Sciatic nerve (tissue), 2 donors: ENCODE measurements around the gene CDC42EP5. TPM values are rescaled to one million over a fixed set of nuclear protein-coding genes. Genes with fewer than 3 reads are reported as not detected.
A peak's percentile ranks its signal among the peaks of the same experiment; 100 is the strongest.

ENCODE experiments used
- ATAC-seq: fragments of 200-7000 bp; cut with Tn5 transposase; one replicate; pipeline ENCODE4 v1.9.1; 2020; ENCODE audit warnings: mild to moderate bottlenecking, moderate library complexity
- DNase-seq: peaks from one replicate; pipeline ENCODE4 v3.0.0-alpha.2; 2020; ENCODE audit warnings: low spot score
- intact Hi-C: fragments of 100-400 bp; cut with DNase I; formaldehyde crosslinking; loops from one replicate; pipeline ENCODE4 v1.14.2; 2022
- total RNA-seq: library from RNA; stranded (reverse); fragmentation: NEBNext Ultra II Directional; extraction: Animal tissue kit (Norgen Biotek cat#: 25700); gene quantifications from one replicate; pipeline ENCODE4 v1.2.1, GENCODE V29; 2021
- donor health status: DM: no; HTN: no; CAD: no.
- donor health status: DM: no; HTN: no; CAD: no.

Gene CDC42EP5
- total RNA-seq, 1 donor from 2014 or later = 52.8 TPM

DNA sequence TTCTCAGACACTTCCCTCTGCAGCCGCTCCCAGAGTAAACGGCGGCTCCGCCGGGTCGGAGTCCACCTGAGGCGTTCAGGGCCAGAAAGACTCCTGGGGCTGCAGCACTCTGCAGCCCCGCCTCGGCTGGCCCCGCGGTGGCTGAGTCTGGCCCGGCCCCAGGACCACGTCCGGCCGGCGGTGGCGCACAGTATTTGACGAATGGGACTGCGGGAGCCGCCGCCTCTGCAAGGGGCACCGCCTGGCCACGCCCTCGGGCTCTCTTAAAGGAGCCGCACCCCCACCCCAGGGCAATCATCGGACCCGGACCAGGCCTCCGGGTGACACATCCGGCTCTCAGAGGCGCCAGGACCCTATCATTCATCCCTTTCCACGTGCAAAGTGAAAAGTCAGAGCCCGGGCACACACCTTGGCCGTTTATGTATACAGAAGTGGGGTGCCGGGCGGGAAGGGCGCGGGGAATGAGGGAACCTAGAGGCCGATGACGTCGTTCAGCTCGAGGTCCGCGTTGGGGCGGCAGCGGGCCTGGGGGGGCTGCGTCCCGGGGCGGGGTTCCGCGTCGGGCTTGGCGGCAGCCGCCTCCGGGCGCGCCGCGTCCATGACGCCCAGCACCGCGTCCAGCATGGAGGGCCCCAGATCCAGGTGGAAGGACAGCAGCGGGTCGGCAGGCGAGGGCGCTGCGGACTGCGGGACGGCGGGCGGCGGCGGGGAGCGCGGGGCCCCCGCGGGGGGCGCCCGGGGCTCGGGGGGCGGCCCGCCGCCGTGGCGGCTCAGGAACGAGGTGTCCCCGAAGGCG lies 8.3 kb downstream of the CDC42EP5 start:
- intact Hi-C loops = loop anchor here (5.0 kb wide), 1 partner anchor 437 kb away; no protein-coding TSS in a partner anchor
- DNase-seq (peak; percentile 93), ATAC-seq (peak; percentile 82)

DNA sequence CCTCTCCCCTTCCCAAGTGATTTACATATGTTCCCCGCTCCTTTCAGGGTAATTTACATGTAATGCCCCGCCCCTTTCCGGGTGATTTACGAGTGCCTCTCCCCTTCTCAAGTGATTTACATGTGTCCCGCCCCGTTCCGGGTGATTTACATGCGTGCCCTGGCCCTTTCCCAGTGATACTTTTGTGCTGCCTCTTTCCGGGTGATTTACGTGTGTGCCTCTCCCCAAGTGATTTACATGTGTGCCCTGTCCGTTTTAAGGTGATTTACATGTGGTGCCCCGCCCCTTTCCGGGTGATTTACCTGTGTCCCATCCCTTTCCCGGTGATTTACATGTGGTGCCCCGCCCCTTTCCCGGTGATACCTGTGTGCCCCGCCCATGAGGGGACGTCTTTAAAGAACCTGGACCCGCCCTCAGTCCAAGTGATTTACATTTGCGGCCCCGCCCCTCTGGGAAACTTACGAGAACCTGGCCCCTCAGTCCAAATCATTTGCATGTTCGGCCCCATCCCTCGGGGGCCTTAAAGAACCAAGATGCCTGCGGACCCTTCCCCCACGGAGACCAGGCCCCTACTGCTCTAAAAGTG lies 9.0 kb downstream of the CDC42EP5 start:
- DNase-seq = peak; percentile 91
- intact Hi-C loops = loop anchor here (5.0 kb wide), 1 partner anchor 438 kb away; no protein-coding TSS in a partner anchor

DNA sequence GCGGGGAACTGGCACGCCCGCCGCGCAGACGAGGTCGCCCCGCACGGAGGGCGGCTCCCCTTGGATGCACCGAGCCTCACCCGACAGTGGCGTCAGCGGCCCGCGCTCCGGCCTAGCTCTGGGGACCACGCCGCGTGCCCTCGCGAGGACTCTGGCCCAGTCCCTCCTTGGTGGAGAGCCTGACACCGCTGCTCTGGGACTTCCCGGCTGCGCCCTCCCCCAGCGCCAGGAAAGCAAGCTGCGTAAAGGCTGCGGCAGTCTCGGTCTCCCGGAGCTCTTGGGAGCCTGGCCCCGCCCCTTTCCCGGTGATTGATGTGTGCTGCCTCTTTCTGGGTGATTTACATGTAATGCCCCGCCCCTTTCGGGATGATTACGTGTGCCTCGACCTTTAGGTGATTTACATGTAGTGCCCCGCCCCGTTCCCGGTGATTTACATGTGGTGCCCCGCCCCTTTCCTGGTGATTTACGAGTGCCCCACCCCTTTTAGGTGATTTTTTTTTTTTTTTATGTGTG lies 9.5 kb downstream of the CDC42EP5 start, which contains the start of gene LENG9:
LENG9 (minus strand) TSS at position 248 of the 513 bp plus-strand sequence. CDS start 252 bp downstream, outside the sequence.
- DNase-seq (peak; percentile 99), ATAC-seq (peak; percentile 91)
- intact Hi-C loops = loop anchor here (5.0 kb wide), 1 partner anchor 439 kb away; no protein-coding TSS in a partner anchor

More for the DNA sequence above, 9.0 kb downstream of the CDC42EP5 start:
- ATAC-seq = peak; percentile 70

DNA sequence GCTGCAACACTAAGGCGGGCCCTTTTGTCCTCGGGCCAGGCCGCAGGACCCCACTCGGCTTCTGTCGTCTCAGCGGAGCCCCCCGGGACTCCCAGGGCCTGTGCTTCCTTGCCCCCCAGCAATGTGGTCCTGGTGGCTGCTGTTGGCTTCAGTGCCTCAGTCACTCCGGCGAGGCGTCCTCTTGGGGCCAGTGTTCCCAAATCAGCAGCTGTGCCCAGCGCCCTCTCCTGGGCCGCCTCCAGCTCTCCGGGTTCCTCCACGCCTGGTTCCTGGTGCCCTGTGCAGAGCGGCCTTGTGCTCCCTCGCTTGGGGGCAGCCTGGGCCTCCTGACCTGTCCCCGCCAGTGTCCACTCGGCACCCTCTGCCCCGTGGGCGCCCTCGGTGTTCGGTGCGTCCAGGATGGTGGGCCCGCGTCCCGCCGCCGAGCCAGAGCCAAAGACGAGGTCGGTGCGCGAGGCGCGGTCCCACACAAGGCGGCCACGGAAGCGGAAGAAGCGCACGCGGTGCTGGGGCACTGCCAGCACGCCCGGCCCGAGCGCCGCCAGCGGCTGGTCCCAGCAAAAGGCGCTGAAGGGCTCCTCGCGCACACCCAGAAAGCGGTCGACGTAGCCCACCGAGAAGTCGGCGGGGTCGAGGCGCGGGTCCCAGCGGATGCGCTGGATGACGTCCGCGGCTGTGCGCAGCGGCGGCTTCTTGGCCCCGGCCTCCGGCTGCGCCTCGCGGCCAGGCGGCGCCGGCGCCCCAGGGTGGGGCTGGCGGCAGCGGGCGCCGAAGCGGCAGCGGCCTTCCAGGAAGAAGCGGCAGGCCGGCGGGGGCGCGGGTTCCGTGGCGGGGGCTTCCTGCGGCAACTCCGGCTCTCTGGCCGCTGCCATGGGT lies 10.2 kb downstream of the CDC42EP5 start:
- intact Hi-C loops = loop anchor here (5.0 kb wide), 1 partner anchor 439 kb away; no protein-coding TSS in a partner anchor
- ATAC-seq (peak; percentile 29), DNase-seq (peak; percentile 86)

DNA sequence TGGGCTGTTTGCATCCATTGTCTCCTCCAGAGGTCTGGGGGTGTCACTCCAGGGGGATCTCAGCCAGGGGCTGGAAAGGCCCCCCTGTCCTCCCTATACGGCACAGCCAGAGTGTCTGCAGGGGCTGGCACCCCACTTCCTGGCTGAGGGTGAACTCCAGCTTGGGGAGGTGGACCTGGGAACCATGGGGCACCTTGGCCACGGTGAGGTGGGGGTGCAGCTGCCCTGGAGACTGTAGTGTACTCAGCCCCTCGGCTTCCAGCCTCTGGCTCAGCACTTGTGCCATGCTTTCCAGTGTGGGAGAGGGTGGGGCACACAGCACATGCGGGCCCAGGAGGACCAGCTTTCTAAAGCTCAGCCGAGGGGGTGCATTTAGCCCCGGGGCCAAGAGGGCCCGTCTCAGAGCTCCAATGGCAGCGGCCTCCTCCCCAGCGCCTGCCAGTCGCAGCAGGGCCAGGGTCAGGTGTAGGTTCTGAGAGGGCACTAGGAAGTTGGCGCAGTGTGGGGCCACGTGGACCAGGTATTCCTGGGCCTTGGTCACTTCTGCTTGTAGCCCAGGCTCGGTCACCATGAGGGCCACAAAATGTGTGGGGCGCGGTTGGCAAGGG lies 10.9 kb downstream of the CDC42EP5 start:
- ATAC-seq (no peak), DNase-seq (peak; percentile 65)
- intact Hi-C loops = loop anchor here (5.0 kb wide), 1 partner anchor 440 kb away; no protein-coding TSS in a partner anchor

DNA sequence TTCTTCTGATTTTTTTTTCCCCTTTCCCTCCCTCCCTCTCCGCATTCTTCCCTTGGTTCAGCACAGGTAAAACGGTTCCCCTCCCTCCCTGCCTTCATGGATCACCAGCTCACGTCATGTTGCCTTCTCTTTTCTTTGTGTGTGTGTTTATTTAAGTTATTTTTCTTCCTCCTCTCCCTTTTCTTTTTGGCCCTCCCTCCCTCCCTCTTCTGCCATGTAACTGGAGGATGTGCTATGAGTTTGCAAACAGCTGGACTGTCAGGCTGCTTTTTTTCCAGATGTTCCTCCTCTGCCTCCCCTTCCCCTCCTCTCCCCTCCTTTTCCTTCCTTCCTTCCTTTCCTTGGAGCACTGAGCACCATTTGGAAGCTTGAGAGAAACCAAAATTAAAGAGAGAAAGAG lies 11.5 kb downstream of the CDC42EP5 start:
- intact Hi-C loops = loop anchor here (5.0 kb wide), 1 partner anchor 441 kb away; no protein-coding TSS in a partner anchor
- ATAC-seq = no peak

DNA sequence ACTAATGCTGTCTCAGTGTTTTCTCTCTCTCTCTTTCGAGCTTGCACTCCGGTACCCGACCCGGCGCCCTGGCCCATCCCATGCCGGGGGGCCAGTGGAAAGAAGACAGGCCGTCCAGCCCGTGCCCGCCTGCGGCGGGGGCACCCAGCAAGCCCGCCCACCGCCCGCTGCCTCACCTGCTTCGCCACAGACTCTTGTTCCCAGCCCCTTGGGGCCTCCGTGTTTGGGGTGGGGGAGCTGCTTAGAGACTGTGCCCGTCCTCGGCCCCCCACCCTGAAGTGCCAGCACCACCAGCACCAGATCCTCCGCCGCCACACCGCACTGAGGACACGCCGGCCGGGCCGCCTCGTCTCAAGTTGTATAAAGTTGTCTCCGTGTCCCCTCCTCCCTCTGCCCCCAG lies 11.9 kb downstream of the CDC42EP5 start:
- intact Hi-C loops = loop anchor here (5.0 kb wide), 1 partner anchor 441 kb away; no protein-coding TSS in a partner anchor
- no peak for ATAC-seq

More for the DNA sequence above, 11.5 kb downstream of the CDC42EP5 start:
- DNase-seq = no peak

DNA sequence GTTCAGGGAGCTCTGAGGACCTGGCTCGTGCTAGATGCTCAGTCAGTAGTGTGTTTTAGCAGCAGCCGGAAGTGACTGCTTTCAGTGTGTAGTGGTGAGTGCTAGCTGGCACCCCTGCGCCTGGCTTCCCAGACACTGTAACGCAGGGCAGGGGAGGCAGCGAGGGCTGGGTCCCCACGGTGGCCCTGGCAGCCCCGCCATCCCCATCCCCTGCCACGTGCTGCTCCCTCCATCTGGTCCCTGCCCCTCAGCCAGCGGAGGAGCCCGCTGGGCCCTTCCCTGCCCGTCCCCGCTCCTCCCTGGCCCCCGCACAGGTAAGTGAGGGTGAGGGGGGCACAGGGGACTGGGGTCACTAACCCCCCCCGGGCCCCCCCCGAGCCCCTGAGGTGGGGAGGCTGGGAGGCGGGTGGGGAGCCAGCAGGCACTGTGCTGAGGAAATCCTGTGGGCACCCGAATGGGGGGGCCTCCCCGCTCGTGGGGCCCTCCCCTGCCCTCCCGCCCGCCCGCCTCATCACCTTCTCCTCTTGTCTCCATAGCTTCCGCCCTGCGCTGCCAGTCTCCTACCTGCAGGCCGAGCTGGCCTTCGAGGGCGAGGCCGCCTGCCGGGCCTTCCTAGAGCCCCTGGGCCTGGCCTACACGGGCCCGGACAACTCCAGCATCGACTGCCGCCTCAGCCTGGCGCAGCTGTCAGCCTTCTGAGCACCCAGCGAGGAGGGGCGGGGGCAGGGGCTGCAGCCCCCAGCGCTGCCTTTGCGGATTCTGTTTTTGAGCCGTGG lies 12.7 kb downstream of the CDC42EP5 start:
- intact Hi-C loops = loop anchor here (5.0 kb wide), 1 partner anchor 442 kb away; no protein-coding TSS in a partner anchor
- no peak for DNase-seq
- no peak for ATAC-seq

More for the DNA sequence above, 11.9 kb downstream of the CDC42EP5 start:
- DNase-seq = no peak

DNA sequence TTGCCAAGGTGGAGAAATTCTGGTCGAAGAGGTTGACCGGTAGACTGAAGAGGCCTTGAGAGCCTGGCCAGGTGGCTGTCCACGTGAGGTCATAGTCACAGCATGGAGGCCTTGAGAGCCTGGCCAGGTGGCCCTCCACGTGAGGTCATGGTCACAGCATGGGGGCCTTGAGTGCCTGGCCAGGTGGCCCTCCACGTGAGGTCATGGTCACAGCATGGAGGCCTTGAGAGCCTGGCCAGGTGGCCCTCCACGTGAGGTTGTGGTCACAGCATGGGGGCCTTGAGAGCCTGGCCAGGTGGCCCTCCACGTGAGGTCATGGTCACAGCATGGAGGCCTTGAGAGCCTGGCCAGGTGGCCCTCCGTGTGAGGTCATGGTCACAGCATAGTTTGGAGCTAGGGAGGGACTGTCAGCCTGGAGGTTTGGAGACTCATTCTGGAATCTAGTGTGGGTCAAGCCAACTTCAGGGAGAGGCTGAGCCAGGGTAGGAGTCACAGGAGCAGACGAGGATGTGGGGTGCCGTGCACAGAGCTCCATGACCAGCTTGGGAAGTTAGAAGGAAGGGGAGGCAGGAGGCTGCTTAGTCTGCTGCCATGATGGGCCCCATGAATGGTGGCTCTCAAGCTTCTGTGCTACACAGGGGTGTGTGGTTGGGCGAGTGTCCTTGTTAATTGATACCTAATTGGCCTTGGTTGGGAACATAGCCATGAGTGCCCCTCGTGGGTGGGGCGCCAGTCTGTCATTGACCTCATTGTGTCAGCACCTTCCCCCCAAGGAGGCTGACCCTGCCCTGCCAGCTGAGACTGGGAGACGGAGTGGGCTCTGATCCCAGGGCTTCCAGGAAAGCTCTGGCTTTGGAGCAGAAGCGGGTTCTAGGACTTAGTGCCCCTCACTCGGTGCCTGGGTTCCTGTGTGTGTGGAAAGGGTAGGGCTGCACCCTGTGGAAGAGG lies 13.5 kb downstream of the CDC42EP5 start:
- ATAC-seq = no peak
- intact Hi-C loops = loop anchor here (5.0 kb wide), 1 partner anchor 443 kb away; no protein-coding TSS in a partner anchor
- DNase-seq = no peak

DNA sequence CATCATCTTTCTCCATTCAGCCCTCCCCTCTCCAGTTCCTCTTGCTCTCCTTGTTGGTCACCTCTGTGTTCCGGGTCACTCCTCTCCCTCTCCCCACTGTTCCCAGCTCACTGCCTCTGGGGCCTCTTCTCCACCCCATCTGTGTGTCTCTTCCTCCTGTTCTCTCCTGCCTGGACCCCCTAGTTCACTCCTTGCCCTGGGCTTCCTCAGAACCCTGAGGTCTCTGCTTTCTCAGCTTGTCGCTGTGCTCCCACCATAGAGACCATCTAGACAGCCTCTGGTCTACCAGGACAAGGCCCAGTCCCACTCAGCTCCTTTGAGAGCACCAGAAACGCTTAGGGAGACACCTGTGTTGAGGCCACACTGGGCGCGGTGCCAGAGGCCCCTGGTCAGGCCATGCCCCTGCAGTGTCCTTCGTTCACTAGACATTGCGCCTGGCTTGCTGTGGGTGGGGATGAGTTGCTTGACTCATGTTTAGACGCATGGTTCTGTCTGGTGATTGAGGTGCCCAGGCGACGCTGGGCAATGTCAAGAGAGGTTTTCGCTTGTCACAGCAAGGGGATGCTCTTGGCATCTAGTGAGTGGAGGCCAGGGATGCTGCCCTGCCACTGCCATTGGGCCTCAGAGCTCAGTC lies 14.3 kb downstream of the CDC42EP5 start:
- ATAC-seq (no peak), DNase-seq (peak; percentile 60)
- intact Hi-C loops = no loop called here

DNA sequence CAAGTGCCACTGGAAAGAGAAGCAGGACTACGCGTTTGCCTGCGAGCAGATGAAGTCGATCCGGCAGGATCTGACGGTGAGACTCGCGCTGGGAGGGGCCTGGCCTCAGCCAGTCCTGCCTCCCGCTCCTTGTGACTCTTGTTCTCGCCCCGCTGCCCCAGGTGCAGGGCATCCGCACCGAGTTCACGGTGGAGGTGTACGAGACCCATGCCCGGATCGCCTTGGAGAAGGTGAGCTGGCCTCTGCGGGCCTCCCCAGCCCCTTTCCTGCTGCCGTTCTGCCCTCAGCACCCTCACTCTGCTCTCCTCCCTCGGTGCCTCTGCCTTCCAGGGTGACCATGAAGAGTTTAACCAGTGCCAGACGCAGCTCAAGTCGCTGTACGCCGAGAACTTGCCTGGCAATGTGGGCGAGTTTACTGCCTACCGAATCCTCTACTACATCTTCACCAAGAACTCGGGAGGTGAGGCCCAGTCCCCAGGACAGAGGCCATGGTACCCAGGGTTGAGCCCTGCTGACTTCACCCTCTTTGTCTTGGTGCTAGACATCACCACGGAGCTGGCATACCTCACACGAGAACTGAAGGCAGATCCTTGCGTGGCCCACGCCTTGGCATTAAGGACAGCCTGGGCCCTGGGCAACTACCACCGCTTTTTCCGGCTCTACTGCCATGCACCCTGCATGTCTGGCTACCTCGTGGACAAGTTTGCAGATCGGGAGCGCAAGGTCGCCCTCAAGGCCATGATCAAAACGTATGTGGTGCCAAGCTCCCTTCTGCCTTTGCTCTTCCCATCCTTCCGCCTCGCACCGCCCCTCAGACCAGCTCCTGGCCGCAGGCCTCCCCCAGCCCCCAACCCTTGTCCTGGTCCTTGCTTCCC lies 15.1 kb downstream of the CDC42EP5 start:
- intact Hi-C loops = no loop called here
- DNase-seq = no peak
- no peak for ATAC-seq

DNA sequence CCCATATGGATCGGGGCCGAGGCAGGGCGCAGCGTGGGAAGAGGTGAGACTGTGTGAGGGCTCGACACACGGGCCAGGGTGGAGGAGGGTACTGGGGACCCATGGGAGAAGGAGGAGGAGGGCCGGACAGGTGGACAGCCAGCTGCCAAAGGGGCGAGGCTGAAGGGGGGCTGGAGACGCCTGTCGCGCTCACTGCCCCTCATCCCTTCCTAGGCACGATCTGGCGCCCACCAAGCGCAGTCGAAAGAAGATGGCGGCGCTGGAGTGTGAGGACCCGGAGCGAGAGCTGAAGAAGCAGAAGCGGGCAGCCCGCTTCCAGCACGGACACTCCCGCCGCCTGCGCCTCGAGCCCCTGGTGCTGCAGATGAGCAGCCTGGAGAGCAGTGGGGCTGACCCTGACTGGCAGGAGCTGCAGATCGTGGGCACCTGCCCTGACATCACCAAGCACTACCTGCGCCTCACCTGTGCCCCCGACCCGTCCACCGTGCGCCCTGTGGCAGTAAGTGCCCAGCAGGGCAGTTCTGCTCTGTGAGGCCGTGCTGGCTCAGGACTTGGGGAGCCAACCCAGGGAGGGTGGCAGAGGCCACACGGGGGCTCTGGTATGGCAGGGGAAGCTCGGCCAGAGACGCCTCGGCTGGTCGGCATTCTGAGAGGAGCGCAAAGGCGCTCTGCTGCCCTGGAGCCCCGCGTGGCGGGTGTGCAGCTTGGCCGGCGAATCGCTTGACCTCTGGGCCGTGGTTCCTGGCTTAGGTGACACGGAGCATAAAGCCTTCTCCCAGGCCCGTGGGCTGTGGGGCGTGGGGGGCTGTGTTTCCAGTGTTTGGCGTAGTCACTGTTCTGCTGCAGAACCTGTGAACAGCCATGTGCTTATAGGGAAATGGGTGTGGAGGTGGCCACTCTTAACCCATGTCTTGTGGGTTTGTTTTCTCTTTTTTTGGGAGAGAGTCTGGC lies 16.4 kb downstream of the CDC42EP5 start:
- intact Hi-C loops = no loop called here
- DNase-seq (no peak), ATAC-seq (no peak)

DNA sequence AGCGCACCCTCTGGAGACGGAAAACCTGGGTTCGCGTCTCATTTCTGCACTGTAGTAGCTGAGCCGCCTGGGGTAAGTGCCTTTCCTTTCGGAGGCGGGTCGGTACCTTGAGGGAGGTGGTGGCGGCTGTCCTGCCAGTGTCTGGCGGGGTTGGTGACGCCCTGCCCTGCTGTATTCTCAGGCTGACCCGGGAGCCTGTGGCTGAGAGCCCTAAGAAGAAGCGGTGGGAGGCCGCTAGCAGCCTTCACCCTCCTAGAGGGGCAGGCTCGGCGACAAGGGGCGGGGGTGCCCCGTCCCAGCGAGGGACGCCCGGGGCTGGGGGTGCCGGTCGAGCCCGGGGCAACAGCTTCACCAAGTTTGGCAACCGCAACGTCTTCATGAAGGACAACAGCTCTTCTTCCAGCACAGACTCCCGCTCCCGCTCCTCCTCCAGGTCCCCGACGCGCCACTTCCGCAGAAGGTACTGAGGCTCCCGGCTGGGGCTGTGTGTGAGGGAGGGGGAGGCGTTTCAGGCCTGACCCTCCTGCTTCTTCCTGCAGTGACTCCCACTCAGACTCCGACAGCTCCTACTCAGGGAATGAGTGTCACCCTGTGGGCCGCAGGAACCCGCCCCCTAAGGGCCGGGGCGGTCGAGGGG lies 17.2 kb downstream of the CDC42EP5 start:
- intact Hi-C loops = loop anchor here (1.0 kb wide), 1 partner anchor 42 kb away; no protein-coding TSS in a partner anchor
- DNase-seq (no peak), ATAC-seq (no peak)
